Urothelium cell line (cell line): ENCODE data around the gene PIKFYVE.
"Not testable (repeated sequence)": the region's sequence is repeated elsewhere in the genome, so short reads cannot be mapped to it uniquely, and the experiment has no call there.

Experiments
- DNase-seq: peaks from one replicate; pipeline ENCODE4 v3.0.0; 2011; ENCODE audit warnings: low spot score, mixed read lengths
- FAIRE-seq: peaks from 2 replicates; lab custom pipeline; 2011; peaks lifted over from hg19 to GRCh38; lab: Jason Lieb, UNC

PIKFYVE gene

GRCh38 chr2:208358758-208359631, 92.9 kb downstream of the PIKFYVE start:
- FAIRE-seq (no peak), DNase-seq (no peak)

- FAIRE-seq (no peak), DNase-seq (no peak)
Measured at GRCh38 chr2:208359632-208359986, 93.6 kb downstream of the PIKFYVE start.

- FAIRE-seq (no peak), DNase-seq (no peak)
Measured at GRCh38 chr2:208360259-208361076, 94.4 kb downstream of the PIKFYVE start.

GRCh38 chr2:208361077-208361441, 95.0 kb downstream of the PIKFYVE start:
- DNase-seq (no peak), FAIRE-seq (no peak)

GRCh38 chr2:208363485-208363884, 97.4 kb downstream of the PIKFYVE start:
- DNase-seq, result no peak
- no peak for FAIRE-seq

GRCh38 chr2:208366215-208367127, 100.4 kb downstream of the PIKFYVE start:
- FAIRE-seq, result no peak
- DNase-seq, result no peak

GRCh38 chr2:208369091-208369490, 103.0 kb downstream of the PIKFYVE start:
- FAIRE-seq, result no peak

GRCh38 chr2:208370881-208371633, 105.0 kb downstream of the PIKFYVE start:
- FAIRE-seq (no peak), DNase-seq (no peak)

More at GRCh38 chr2:208369091-208369490, 103.0 kb downstream of the PIKFYVE start:
- no peak for DNase-seq

GRCh38 chr2:208371634-208371935, 105.5 kb downstream of the PIKFYVE start:
- no peak for DNase-seq
- no peak for FAIRE-seq

- DNase-seq, result peak; percentile 53
- no peak for FAIRE-seq
Measured at GRCh38 chr2:208373460-208374089, 107.5 kb downstream of the PIKFYVE start.

GRCh38 chr2:208375491-208376068, 109.5 kb downstream of the PIKFYVE start:
- no peak for FAIRE-seq

GRCh38 chr2:208377344-208377860, 111.3 kb downstream of the PIKFYVE start:
- DNase-seq, FAIRE-seq: not testable (repeated sequence)

More at GRCh38 chr2:208375491-208376068, 109.5 kb downstream of the PIKFYVE start:
- DNase-seq, result no peak

- no peak for FAIRE-seq
- DNase-seq, result no peak
Measured at GRCh38 chr2:208379192-208379591, 113.1 kb downstream of the PIKFYVE start.

GRCh38 chr2:208384637-208385036, 118.6 kb downstream of the PIKFYVE start:
- FAIRE-seq, result no peak
- no peak for DNase-seq

GRCh38 chr2:208386541-208386940, 120.5 kb downstream of the PIKFYVE start:
- FAIRE-seq (no peak), DNase-seq (no peak)

- FAIRE-seq, result no peak
- DNase-seq, result no peak
Measured at GRCh38 chr2:208389940-208390339, 123.9 kb downstream of the PIKFYVE start.

GRCh38 chr2:208392300-208392699, 126.2 kb downstream of the PIKFYVE start:
- DNase-seq, result no peak
- no peak for FAIRE-seq

- FAIRE-seq, DNase-seq: not testable (repeated sequence)
Measured at GRCh38 chr2:208396796-208397195, 130.7 kb downstream of the PIKFYVE start.

- FAIRE-seq (no peak), DNase-seq (no peak)
Measured at GRCh38 chr2:208399201-208399600, 133.1 kb downstream of the PIKFYVE start.
